Measurements from ENCODE around the gene NACC1. TPM values are rescaled to one million over a fixed set of nuclear protein-coding genes. Genes with fewer than 3 reads are reported as not detected.

NACC1 gene
- total RNA-seq, 2 experiments from 2014 or later: 13.0 to 13.5 TPM

DNA sequence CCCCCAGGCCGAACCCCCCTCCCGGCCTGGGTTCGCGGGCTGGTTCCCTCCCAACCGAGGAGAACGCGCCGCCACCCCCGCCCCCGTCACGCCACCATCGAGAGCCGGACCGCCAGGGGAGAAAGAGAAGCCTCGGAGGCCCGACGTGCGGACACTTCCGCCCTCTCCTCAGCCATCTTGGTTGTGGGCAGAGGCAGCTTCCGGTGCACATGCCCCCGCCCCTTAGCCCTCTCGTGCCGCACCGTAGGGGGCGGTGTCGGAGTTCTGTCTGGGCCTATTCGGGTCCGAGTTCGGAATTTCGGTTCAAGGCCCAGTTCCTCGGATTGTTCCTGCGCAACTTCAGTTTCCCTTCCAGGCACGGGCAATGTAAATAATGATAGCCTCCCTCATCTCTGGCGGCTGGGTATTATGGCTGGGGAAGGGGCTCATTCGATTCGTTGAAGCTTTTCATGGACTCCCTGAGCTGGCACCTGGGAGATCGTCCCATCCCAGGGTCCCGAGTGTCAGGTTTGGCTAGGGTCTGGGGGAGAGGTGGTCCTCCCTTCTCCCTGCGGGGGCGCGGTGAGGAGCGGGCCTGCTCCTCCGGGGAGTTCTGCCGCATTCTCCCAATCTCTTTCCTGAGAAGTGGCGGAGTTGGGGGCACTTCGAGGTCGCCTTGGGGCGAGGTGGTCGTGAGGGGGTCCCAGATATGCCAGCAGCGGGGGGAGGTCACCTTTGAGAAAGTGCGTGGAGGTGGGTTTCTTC lies 32.3 kb downstream of the NACC1 start, which contains the start of the genes IER2 and STX10:
TSS of gene IER2 (plus strand) at position 225 of the 744 bp plus-strand sequence. CDS start 2,776 bp downstream, outside the sequence.
TSS of gene STX10 (minus strand) at position 189 of the 744 bp plus-strand sequence. CDS start 202 bp downstream, outside the sequence.
- H3K4me1 Mint-ChIP-seq (ENCODE audit: low read depth): peaks cover 30% of the 10 kb centered on the region
- peaks cover 33% of the 10 kb centered on the region for H3K4me1 ChIP-seq (ENCODE audit: insufficient read depth, low read length)
- peak within 1 kb of the TSS; percentile 74 to 97 for H3K27ac ChIP-seq (ENCODE audit: low read depth in 1 of 2, low read length in 2 of 2)
- TF ChIP-seq, protein P1, sequence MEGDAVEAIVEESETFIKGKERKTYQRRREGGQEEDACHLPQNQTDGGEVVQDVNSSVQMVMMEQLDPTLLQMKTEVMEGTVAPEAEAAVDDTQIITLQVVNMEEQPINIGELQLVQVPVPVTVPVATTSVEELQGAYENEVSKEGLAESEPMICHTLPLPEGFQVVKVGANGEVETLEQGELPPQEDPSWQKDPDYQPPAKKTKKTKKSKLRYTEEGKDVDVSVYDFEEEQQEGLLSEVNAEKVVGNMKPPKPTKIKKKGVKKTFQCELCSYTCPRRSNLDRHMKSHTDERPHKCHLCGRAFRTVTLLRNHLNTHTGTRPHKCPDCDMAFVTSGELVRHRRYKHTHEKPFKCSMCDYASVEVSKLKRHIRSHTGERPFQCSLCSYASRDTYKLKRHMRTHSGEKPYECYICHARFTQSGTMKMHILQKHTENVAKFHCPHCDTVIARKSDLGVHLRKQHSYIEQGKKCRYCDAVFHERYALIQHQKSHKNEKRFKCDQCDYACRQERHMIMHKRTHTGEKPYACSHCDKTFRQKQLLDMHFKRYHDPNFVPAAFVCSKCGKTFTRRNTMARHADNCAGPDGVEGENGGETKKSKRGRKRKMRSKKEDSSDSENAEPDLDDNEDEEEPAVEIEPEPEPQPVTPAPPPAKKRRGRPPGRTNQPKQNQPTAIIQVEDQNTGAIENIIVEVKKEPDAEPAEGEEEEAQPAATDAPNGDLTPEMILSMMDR (IDR thresholded peaks at IDR 0.05): peak; percentile 66
- ATAC-seq (ENCODE audit: poor library complexity): peak; percentile 56
- peak within 1 kb of the TSS; percentile 98 for H3K27ac Mint-ChIP-seq
- H3K27me3 ChIP-seq (ENCODE audit: control insufficient read depth in 1 of 2, insufficient read depth in 2 of 2, low read length in 2 of 2): no peaks in the 10 kb centered on the region
- H3K4me3 Mint-ChIP-seq: peak within 1 kb of the TSS; percentile 99
- POLR2A ChIA-PET: interaction anchor here (0.7 to 2.8 kb wide), 12 partner anchors 12 to 128 kb away, joined by 3 to 24 read pairs (median 5); partner anchors contain the start of gene NACC1
- H3K9me3 ChIP-seq (ENCODE audit: control insufficient read depth in 1 of 2, insufficient read depth in 1 of 2, low read length in 2 of 2): no peaks in the 10 kb centered on the region
- peaks cover 8% of the 10 kb centered on the region for H3K27me3 Mint-ChIP-seq
- peak; percentile 88 to 97 (median 92) for DNase-seq
- peaks cover 13% of the 10 kb centered on the region for H3K36me3 ChIP-seq (ENCODE audit: insufficient read depth, low read length)
- CTCF ChIA-PET: interaction anchor here (0.6 to 2.5 kb wide), 17 partner anchors 11 to 932 kb away, joined by 3 to 15 read pairs (median 3); partner anchors contain the start of gene NACC1
- intact Hi-C loops (cut with DNase I, micrococcal nuclease): loop anchor here (1.0 to 10.0 kb wide), 8 partner anchors 32 to 694 kb away; partner anchors contain the start of genes NACC1 (in 1 of the 2) and TRMT1 (in 1 of the 2)
- H3K9me3 Mint-ChIP-seq: no peaks in the 10 kb centered on the region
- H3K36me3 Mint-ChIP-seq (ENCODE audit: low read depth): peaks cover 50% of the 10 kb centered on the region
- H3K4me3 ChIP-seq (ENCODE audit: low read length): peak within 1 kb of the TSS; percentile 83

DNA sequence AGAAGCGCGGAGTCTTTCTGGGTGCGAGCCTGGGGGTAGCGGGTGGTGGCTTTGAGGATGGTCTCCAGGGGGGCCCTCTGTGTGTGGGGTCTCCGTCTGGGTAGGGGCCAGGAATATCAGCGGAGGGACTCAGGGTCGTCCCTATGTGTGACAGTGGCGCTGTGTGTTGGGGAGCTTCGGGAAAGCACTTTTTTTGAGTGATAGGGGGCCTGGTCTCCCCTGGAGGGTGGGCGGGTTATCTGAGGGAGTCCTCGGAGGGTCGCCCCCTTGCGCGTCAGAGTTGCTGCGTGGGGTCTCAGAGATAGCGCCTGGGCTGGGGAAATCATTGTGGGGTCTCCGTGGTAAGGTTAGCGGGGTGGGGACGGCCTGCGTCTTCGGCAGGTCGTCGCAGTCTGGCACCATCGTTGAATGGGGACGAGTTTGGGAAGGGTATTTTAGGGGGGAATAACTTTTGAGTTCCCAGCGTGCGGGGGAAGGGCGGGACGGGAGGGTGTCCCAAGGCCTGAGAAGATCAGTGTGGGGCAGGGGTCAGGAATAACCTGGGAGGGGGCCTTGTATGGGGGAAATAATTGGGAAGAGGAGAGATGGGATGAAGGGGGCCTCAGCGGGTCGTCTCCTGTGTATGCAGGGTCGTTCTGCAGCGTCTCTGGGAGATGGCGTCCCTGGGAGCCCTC lies 33.0 kb downstream of the NACC1 start:
- peaks cover 35% of the 10 kb centered on the region for H3K4me1 Mint-ChIP-seq (ENCODE audit: low read depth)
- peak; percentile 10 for ATAC-seq (ENCODE audit: poor library complexity)
- DNase-seq: peak in 2 of 14 experiments; percentile 21 to 33
- H3K27me3 ChIP-seq (ENCODE audit: control insufficient read depth in 1 of 2, insufficient read depth in 2 of 2, low read length in 2 of 2): no peaks in the 10 kb centered on the region
- H3K27ac ChIP-seq (ENCODE audit: low read depth in 1 of 2, low read length in 2 of 2): peak overlapping the region; percentile 74 to 97
- H3K9me3 Mint-ChIP-seq: no peaks in the 10 kb centered on the region
- peak overlapping the region; percentile 99 for H3K4me3 Mint-ChIP-seq
- peaks cover 8% of the 10 kb centered on the region for H3K27me3 Mint-ChIP-seq
- peak overlapping the region; percentile 98 for H3K27ac Mint-ChIP-seq
- TF ChIP-seq, protein P1 (IDR thresholded peaks at IDR 0.05): no peak
- H3K36me3 Mint-ChIP-seq (ENCODE audit: low read depth): peaks cover 54% of the 10 kb centered on the region
- H3K36me3 ChIP-seq (ENCODE audit: insufficient read depth, low read length): peaks cover 11% of the 10 kb centered on the region
- H3K4me3 ChIP-seq (ENCODE audit: low read length): peak overlapping the region; percentile 83
- intact Hi-C loops (cut with DNase I, micrococcal nuclease): loop anchor here (1.0 to 10.0 kb wide), 8 partner anchors 33 to 694 kb away; partner anchors contain the start of genes NACC1 (in 1 of the 2) and TRMT1 (in 1 of the 2)
- POLR2A ChIA-PET: interaction anchor here (0.7 to 2.8 kb wide), 11 partner anchors 12 to 127 kb away, joined by 3 to 24 read pairs (median 4); partner anchors contain the start of gene NACC1
- H3K9me3 ChIP-seq (ENCODE audit: control insufficient read depth in 1 of 2, insufficient read depth in 1 of 2, low read length in 2 of 2): no peaks in the 10 kb centered on the region
- H3K4me1 ChIP-seq (ENCODE audit: insufficient read depth, low read length): peaks cover 40% of the 10 kb centered on the region
- CTCF ChIA-PET: interaction anchor here (0.6 to 2.5 kb wide), 10 partner anchors 10 to 622 kb away, joined by 3 to 15 read pairs (median 4); partner anchors contain the start of gene NACC1
